ENCODE data around the gene SEPTIN8.

Gene SEPTIN8

DNA sequence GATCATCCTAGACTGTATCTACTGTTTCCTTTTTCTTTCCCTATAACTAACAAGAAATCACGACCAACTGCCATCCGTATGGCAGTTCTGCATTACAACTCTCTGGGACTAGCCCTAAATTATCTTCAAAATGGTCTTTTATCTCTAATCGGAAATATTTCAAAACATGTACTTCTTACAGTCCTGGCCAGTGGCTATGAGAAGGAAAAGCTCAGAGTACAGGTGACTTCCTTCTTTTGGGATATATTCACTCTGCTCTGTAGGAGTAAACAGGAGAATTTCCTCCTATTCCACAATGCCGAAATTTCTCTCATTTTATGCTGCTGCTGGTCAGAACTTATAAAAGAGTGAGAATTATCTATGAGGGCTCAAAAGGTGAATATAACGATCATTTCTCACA, 1.8 kb upstream of the SEPTIN8 start:
- Histone ChIP-seq H3K9ac (ENCODE audit: low read depth, low read length) (no peak overlapping the region), H3K27me3 (ENCODE audit: insufficient read depth, low read length) (peaks cover 67% of the 10 kb centered on the region), H3K4me1 (ENCODE audit: insufficient read depth, low read length) (no peaks in the 10 kb centered on the region; the same call in 1 of the 2 replicates), H3K9me3 (ENCODE audit: insufficient read depth, low read depth, low read length) (no peaks in the 10 kb centered on the region), H3K4me3 (ENCODE audit: low read length) (no peak overlapping the region), H3K36me3 (ENCODE audit: insufficient read depth, low read length) (no peaks in the 10 kb centered on the region), H3K27ac (ENCODE audit: low read depth, low read length) (no peak overlapping the region)
- WGBS, result 89% methylated on average over 5 of the region's 5 CpGs

DNA sequence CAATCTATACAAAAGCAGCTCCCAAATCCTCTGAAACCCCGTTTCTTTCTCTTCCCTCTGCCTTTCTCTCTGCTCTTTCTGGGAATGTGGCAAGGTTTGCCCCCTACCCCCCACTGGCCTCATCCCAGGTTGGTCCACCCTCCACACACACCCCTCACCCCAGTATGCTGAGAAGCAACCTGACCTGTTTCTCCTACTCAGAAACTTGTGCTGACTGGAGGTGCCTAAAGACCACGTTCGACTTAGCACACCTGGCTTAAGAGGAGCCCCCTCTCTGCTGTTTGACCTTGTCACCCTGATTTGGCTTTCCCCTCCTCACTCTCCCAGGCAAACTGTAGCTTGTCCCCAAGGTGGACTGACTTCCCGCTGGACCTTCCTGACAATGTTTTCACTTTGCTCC, 1.1 kb upstream of the SEPTIN8 start:
- Histone ChIP-seq H3K27ac (ENCODE audit: low read depth, low read length) (no peak overlapping the region), H3K4me1 (ENCODE audit: insufficient read depth, low read length) (no peaks in the 10 kb centered on the region; the same call in 1 of the 2 replicates)
- WGBS, result 78% methylated on average over 4 of the region's 4 CpGs

DNA sequence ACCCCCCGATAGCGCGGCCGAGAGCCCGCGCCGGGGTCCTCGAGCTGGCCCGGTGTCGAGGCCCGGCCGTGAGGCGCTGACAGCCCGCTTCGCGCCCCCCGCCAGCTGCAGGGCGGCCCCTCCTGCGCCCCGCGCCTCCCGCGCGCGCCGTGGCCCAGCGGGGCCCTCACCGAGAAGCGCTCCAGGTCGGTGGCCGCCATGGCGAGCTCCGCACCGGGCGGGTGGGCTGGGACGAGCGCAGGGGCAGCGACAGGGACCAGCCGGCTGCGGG, 166 bp downstream of the SEPTIN8 start:
- WGBS, result under 1% methylated on average over 40 of the region's 40 CpGs
- peak overlapping the region; percentile 79 for H3K4me3 ChIP-seq (ENCODE audit: low read length)
- H3K36me3 ChIP-seq (ENCODE audit: insufficient read depth, low read length), result no peaks in the 10 kb centered on the region
- no peak overlapping the region for H3K27ac ChIP-seq (ENCODE audit: low read depth, low read length)
- H3K9ac ChIP-seq (ENCODE audit: low read depth, low read length), result no peak overlapping the region
- peaks cover 5% of the 10 kb centered on the region; the same call in 1 of the 2 replicates for H3K4me1 ChIP-seq (ENCODE audit: insufficient read depth, low read length)
- H3K9me3 ChIP-seq (ENCODE audit: insufficient read depth, low read depth, low read length), result no peaks in the 10 kb centered on the region
- peaks cover 65% of the 10 kb centered on the region for H3K27me3 ChIP-seq (ENCODE audit: insufficient read depth, low read length)

More for the DNA sequence above, 1.1 kb upstream of the SEPTIN8 start:
- H3K36me3 ChIP-seq (ENCODE audit: insufficient read depth, low read length), result no peaks in the 10 kb centered on the region
- no peaks in the 10 kb centered on the region for H3K9me3 ChIP-seq (ENCODE audit: insufficient read depth, low read depth, low read length)
- peak overlapping the region; percentile 79 for H3K4me3 ChIP-seq (ENCODE audit: low read length)
- H3K27me3 ChIP-seq (ENCODE audit: insufficient read depth, low read length), result peaks cover 67% of the 10 kb centered on the region
- no peak overlapping the region for H3K9ac ChIP-seq (ENCODE audit: low read depth, low read length)

DNA sequence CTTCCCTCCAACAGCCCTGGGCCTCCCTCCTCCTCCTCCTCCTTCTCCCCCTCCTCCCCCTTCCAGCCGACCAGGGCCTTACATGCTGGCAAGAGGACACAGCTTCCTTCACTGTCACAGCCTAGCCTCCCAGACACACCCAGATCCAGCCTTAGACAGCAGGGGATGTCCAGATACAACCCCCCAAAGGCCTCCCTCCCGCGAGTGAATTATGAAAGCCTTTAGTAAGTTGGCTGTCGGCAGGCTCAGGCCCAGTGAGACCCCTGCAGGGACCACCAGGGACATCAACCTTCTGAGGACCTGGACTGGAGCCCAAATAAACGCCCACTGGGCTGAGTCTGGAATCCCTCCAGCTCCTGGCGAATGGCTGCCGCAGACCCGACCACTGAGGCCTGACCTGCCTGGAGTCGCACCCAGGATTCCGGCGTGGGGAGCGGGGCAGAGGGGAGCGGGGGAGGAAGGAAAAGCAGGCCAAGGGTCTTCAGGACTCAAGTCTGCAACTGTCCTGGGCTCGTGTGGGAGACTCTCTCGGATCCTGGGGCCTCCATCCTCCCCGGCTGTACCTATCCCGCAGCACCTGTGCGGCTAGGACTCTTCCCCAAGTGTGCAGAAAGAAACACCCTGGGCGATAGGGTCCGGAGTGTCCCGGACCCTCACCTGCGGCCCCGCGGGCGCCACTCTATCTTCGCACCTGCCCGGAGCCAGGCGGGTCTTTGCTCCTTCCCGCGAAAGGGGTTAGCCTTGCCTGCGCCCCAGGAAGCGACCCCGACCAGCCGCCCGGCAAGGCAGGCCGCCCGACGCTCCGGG, 705 bp downstream of the SEPTIN8 start:
- Histone ChIP-seq H3K27me3 (ENCODE audit: insufficient read depth, low read length) (peaks cover 64% of the 10 kb centered on the region), H3K9me3 (ENCODE audit: insufficient read depth, low read depth, low read length) (no peaks in the 10 kb centered on the region), H3K4me1 (ENCODE audit: insufficient read depth, low read length) (peaks cover 10% of the 10 kb centered on the region; the same call in 1 of the 2 replicates), H3K9ac (ENCODE audit: low read depth, low read length) (no peak overlapping the region), H3K27ac (ENCODE audit: low read depth, low read length) (no peak overlapping the region), H3K4me3 (ENCODE audit: low read length) (peak overlapping the region; percentile 79), H3K36me3 (ENCODE audit: insufficient read depth, low read length) (no peaks in the 10 kb centered on the region)
- 3% methylated on average over 39 of the region's 39 CpGs for WGBS

DNA sequence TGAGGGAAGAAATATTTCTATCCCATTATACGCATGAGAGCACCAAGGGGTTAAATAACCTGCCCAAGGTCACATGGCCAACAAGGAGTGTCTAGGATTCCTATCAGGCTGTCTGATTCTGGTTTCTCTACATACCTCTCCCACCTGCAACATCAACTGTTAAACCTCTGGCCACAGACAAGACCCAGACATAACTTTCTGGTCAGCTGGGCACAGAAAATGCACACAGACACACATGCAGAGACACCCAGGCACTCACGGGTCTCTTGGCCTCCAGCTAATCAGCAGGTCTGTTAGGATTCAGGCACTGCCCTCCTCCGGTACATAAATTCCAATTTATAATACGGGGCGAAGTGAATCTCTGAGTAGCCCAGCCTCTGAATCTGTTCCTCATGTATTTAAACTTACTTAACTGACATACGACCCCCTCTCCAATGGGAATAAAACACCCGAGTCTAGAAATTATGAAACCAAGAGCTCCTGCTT, 1.5 kb downstream of the SEPTIN8 start:
- Histone ChIP-seq H3K27me3 (ENCODE audit: insufficient read depth, low read length) (peaks cover 57% of the 10 kb centered on the region), H3K4me1 (ENCODE audit: insufficient read depth, low read length) (peaks cover 15% of the 10 kb centered on the region; the same call in 1 of the 2 replicates), H3K9me3 (ENCODE audit: insufficient read depth, low read depth, low read length) (no peaks in the 10 kb centered on the region), H3K27ac (ENCODE audit: low read depth, low read length) (no peak overlapping the region), H3K9ac (ENCODE audit: low read depth, low read length) (no peak overlapping the region), H3K36me3 (ENCODE audit: insufficient read depth, low read length) (no peaks in the 10 kb centered on the region), H3K4me3 (ENCODE audit: low read length) (no peak overlapping the region; the same call in 1 of the 2 replicates)
- 87% methylated on average over 7 of the region's 7 CpGs for WGBS

DNA sequence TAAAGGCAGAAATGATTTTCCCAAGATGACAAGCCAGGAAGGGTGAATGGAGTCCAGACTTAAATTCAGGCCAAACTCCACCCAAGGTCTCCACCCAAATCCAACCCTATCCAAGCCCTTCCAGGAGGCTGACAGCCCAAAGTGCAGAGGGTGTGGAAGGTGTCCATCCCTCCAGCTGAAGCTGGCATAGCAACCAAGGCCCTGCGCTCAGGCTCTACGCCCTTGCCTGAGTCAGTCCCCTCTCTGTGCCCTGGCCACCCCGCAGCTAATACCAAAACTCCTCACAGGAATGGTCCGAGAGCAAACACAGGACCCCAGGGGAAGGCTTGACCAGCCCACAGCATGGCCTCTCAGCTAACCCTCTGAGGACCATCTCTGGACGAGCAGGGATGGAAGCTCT, 2.1 kb downstream of the SEPTIN8 start:
- H3K4me3 ChIP-seq (ENCODE audit: low read length), result no peak overlapping the region
- H3K9me3 ChIP-seq (ENCODE audit: insufficient read depth, low read depth, low read length), result no peaks in the 10 kb centered on the region
- 94% methylated on average over 5 of the region's 5 CpGs for WGBS
- no peak overlapping the region for H3K9ac ChIP-seq (ENCODE audit: low read depth, low read length)
- peaks cover 15% of the 10 kb centered on the region; the same call in 1 of the 2 replicates for H3K4me1 ChIP-seq (ENCODE audit: insufficient read depth, low read length)
- peaks cover 54% of the 10 kb centered on the region for H3K27me3 ChIP-seq (ENCODE audit: insufficient read depth, low read length)
- H3K36me3 ChIP-seq (ENCODE audit: insufficient read depth, low read length), result no peaks in the 10 kb centered on the region
- H3K27ac ChIP-seq (ENCODE audit: low read depth, low read length), result no peak overlapping the region

DNA sequence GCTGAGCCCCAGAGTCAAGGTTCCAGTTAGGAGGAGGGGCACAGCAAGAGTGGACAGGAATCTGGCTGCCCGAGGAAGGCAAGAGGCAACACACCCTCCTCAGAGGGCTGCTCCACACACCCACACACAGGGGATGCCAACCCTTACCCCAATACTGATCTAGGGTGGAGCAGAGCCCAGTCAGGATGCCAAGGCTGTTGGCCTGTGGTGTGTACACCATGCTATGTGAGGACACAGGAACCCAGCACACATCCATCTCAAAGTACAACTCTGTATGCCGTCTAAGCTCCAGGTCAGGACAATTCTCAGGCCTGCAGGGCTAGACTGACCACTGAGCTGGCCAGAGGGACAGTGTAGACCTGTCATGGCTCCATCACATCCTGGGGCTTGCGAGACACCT, 2.6 kb downstream of the SEPTIN8 start:
- Histone ChIP-seq H3K9me3 (ENCODE audit: insufficient read depth, low read depth, low read length) (no peaks in the 10 kb centered on the region), H3K4me1 (ENCODE audit: insufficient read depth, low read length) (peaks cover 15% of the 10 kb centered on the region; the same call in 1 of the 2 replicates), H3K27ac (ENCODE audit: low read depth, low read length) (no peak overlapping the region), H3K9ac (ENCODE audit: low read depth, low read length) (no peak overlapping the region), H3K27me3 (ENCODE audit: insufficient read depth, low read length) (peaks cover 49% of the 10 kb centered on the region), H3K36me3 (ENCODE audit: insufficient read depth, low read length) (no peaks in the 10 kb centered on the region), H3K4me3 (ENCODE audit: low read length) (no peak overlapping the region)
- 90% methylated on average over 3 of the region's 3 CpGs for WGBS

DNA sequence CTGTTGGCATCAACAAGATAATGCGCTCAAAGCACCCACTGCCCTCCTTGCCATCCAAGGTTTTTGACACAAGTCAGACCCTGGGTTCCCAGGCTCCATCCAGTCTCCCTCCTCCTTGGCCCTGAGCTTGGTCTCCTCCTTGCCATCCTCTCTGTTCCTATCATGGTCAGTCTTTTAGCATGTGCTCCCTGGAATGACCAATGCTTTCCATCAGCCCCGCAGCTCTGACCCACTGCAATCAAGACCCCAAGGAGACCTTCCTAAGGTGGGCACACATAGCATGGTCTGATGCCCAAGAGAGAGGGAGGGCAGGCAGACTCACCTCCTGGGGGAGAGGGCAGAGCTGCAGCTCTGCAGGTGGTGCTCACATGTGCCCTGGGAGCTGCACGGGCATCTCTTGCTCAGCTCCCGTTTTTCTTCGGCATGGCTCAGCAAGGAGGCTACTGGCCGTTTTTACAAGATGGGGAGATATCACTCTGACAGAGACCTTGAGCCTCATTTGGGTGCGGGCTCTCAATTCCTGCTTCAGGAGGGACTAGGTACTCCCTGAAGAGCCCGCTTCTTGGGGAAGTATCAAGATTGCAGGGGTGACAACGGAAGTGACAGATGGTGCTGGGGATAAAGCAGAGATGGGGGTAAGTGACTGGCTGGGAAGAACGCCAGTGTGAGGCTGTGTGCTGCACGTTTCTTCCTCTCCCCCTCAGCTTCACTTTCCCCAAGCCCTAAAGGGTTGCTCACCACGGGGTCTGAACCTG, 3.3 kb downstream of the SEPTIN8 start:
- 92% methylated on average over 12 of the region's 12 CpGs for WGBS
- H3K36me3 ChIP-seq (ENCODE audit: insufficient read depth, low read length), result no peaks in the 10 kb centered on the region
- no peak overlapping the region for H3K27ac ChIP-seq (ENCODE audit: low read depth, low read length)
- peaks cover 42% of the 10 kb centered on the region for H3K27me3 ChIP-seq (ENCODE audit: insufficient read depth, low read length)
- no peaks in the 10 kb centered on the region for H3K9me3 ChIP-seq (ENCODE audit: insufficient read depth, low read depth, low read length)
- no peak overlapping the region for H3K9ac ChIP-seq (ENCODE audit: low read depth, low read length)
- H3K4me3 ChIP-seq (ENCODE audit: low read length), result no peak overlapping the region
- peaks cover 15% of the 10 kb centered on the region; the same call in 1 of the 2 replicates for H3K4me1 ChIP-seq (ENCODE audit: insufficient read depth, low read length)

DNA sequence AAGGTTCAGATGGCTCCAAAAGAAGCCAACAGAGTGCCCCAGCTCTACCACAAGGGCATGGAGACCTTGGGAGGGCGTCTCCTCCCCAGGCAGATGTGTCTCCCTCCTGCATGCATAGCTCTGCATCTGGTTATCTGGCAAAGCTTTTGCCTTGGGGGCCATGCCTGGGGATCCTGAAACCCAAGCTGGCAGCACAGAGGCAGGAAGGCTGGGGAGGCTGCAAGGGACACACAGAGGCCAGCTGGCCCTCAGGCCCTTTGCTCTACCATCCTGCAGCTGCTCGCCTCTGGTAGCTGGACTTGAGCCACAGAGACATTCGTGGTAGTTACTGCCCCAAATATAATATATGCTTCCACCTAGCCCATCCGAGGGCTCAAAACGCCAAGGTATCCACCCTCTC, 3.9 kb downstream of the SEPTIN8 start:
- Histone ChIP-seq H3K27ac (ENCODE audit: low read depth, low read length) (no peak overlapping the region), H3K27me3 (ENCODE audit: insufficient read depth, low read length) (peaks cover 36% of the 10 kb centered on the region), H3K4me3 (ENCODE audit: low read length) (no peak overlapping the region), H3K4me1 (ENCODE audit: insufficient read depth, low read length) (peaks cover 15% of the 10 kb centered on the region; the same call in 1 of the 2 replicates), H3K9me3 (ENCODE audit: insufficient read depth, low read depth, low read length) (no peaks in the 10 kb centered on the region), H3K9ac (ENCODE audit: low read depth, low read length) (no peak overlapping the region), H3K36me3 (ENCODE audit: insufficient read depth, low read length) (no peaks in the 10 kb centered on the region)
- 90% methylated on average over 5 of the region's 5 CpGs for WGBS

DNA sequence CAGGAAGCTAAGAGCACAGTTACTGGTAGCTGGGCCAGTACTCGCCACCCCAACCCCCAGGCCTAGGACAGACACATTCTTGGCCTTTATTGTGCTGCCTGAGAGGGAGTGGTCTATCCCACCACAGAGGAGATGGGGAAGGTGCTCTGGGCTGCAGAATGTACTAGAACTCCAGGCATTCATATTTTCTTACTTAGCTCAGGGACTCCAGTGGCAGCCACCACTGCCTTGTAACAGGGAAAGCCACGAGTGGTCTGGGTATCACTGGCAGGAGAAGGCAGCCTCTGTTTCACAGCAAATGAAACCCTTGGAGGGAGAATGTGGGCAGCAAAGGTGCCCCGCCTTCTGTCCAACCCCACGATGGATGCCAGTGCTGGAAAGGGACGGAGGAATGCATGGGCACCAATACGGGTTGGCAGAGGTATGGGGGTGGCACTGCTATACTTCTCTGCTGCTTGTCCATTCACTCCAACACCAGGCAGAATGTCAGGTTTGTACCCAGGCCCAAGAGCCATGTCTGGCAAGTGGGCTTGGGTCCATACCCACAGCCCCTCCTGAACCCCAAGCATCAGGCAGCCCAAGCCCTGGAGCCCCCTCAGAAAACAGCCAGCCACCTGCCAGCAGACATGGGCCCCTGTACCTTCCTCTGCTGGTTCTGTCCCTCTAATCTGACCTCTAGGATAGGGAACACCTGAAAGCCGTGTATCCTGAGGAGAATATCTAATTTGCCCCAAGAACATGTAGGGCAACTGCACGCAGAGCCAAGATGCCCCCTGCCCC, 4.6 kb downstream of the SEPTIN8 start:
- Histone ChIP-seq H3K4me1 (ENCODE audit: insufficient read depth, low read length) (peaks cover 15% of the 10 kb centered on the region; the same call in 1 of the 2 replicates), H3K27ac (ENCODE audit: low read depth, low read length) (no peak overlapping the region), H3K9me3 (ENCODE audit: insufficient read depth, low read depth, low read length) (no peaks in the 10 kb centered on the region), H3K9ac (ENCODE audit: low read depth, low read length) (no peak overlapping the region), H3K36me3 (ENCODE audit: insufficient read depth, low read length) (no peaks in the 10 kb centered on the region), H3K27me3 (ENCODE audit: insufficient read depth, low read length) (peaks cover 29% of the 10 kb centered on the region), H3K4me3 (ENCODE audit: low read length) (no peak overlapping the region)
- 93% methylated on average over 8 of the region's 8 CpGs for WGBS
